ENCODE measurements around the gene NMNAT2.

DNA sequence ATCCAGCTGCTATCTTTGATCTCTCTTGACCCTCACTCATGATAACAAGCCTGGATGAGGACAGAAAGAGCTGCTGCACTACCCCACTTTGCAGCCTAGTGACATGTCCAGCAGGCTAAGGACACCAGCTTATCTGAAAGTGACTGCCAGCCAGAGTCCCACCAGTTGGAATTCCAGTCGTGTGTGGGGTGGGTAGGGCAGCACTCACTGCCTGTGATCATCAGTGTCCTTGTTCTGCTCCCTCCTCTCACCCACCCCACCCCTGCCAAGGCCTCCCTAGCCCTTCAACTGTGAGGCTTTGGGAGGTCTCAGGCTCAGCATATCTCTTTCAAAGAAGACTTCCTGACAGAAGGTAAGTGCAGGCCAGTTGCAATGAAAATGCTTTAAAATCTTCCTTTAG is 15.5 kb upstream of the NMNAT2 start:
- TF ChIP-seq, protein P1, sequence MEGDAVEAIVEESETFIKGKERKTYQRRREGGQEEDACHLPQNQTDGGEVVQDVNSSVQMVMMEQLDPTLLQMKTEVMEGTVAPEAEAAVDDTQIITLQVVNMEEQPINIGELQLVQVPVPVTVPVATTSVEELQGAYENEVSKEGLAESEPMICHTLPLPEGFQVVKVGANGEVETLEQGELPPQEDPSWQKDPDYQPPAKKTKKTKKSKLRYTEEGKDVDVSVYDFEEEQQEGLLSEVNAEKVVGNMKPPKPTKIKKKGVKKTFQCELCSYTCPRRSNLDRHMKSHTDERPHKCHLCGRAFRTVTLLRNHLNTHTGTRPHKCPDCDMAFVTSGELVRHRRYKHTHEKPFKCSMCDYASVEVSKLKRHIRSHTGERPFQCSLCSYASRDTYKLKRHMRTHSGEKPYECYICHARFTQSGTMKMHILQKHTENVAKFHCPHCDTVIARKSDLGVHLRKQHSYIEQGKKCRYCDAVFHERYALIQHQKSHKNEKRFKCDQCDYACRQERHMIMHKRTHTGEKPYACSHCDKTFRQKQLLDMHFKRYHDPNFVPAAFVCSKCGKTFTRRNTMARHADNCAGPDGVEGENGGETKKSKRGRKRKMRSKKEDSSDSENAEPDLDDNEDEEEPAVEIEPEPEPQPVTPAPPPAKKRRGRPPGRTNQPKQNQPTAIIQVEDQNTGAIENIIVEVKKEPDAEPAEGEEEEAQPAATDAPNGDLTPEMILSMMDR (IDR thresholded peaks at IDR 0.05; ENCODE audit: low read depth, low read length), result no peak
- TF ChIP-seq MYC (IDR thresholded peaks at IDR 0.05; ENCODE audit: low read depth, low read length), result no peak
